RWPE1 (cell line): ENCODE data around the gene ALOX12.

Source experiments
- CTCF ChIA-PET: fragments of 350-600 bp; sonication (Branson Sonifier 250); formaldehyde crosslinking; extraction: SDS; loops from one replicate; lab custom pipeline; 2021; lab: Yijun Ruan, JAX
- POLR2A ChIA-PET: fragments of 400-600 bp; formaldehyde crosslinking; extraction: SDS; loops from one replicate; lab custom pipeline; 2020; ENCODE audit warnings: antibody characterized with exemption; ENCODE audit not compliant: low non-redundant PET; lab: Yijun Ruan, JAX
- DNase-seq: peaks from one replicate; pipeline ENCODE4 v3.0.0; 2012; ENCODE audit warnings: low spot score
- H3K27ac ChIP-seq: fragments of 450-650 bp; 2 replicates; pipeline ENCODE4 v1.5.1; 2017
- TF ChIP-seq, protein P1 (sequence below): fragments of 450-650 bp; conservative IDR thresholded peaks from 2 replicates; pipeline ENCODE4 v1.5.1; 2017; ENCODE audit warnings: low read depth, mild to moderate bottlenecking

The ALOX12 gene

DNA sequence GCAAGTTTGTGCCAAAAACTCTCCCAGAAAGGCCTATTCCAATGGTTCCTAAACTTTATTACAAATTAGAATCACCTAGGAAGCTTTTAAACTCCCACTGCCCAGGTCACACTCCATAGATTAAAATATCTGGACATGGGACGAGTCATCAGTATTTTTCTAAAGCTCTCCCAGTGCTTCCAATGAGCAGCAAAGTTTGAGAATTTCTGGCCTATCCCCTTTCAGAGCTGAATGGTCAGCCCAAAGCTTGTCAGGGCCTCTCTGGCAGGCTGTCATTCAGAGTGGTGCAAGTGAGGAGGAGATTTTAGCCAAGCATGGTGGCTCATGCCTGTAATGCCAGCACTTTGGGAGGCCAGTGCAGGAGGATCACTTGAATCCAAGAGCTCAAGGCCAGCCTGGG is 29.4 kb downstream of the ALOX12 start:
- peak overlapping the region; percentile 48; the same call in 1 of the 2 replicates for H3K27ac ChIP-seq
- ChIA-PET POLR2A (interaction anchor here (0.6 to 1.0 kb wide), 2 partner anchors 10 to 453 kb away, joined by 3 read pairs; partner anchors contain the start of gene SLC16A13), CTCF (interaction anchor here (0.6 to 1.1 kb wide), 4 partner anchors 111 to 243 kb away, joined by 3 to 5 read pairs (median 3); no protein-coding TSS in a partner anchor)
- DNase-seq: no peak
- TF ChIP-seq, protein P1, sequence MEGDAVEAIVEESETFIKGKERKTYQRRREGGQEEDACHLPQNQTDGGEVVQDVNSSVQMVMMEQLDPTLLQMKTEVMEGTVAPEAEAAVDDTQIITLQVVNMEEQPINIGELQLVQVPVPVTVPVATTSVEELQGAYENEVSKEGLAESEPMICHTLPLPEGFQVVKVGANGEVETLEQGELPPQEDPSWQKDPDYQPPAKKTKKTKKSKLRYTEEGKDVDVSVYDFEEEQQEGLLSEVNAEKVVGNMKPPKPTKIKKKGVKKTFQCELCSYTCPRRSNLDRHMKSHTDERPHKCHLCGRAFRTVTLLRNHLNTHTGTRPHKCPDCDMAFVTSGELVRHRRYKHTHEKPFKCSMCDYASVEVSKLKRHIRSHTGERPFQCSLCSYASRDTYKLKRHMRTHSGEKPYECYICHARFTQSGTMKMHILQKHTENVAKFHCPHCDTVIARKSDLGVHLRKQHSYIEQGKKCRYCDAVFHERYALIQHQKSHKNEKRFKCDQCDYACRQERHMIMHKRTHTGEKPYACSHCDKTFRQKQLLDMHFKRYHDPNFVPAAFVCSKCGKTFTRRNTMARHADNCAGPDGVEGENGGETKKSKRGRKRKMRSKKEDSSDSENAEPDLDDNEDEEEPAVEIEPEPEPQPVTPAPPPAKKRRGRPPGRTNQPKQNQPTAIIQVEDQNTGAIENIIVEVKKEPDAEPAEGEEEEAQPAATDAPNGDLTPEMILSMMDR: no peak

DNA sequence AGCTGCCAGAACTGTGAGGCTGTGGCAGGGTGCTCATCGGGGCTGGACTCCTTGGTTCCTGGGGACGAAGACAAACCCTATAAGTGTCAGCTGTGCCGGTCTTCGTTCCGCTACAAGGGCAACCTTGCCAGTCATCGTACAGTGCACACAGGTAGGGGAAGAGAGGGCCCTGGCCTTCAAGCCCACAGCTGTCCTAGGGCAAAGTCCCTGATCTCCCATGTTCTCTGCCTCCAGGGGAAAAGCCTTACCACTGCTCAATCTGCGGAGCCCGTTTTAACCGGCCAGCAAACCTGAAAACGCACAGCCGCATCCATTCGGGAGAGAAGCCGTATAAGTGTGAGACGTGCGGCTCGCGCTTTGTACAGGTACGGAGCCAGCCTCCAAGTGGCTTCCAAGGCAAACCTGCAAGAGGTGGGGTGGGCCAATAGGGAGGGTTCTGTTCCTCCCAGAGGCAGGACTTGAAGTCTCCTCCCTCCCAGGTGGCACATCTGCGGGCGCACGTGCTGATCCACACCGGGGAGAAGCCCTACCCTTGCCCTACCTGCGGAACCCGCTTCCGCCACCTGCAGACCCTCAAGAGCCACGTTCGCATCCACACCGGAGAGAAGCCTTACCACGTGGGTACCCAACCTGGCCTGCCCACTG is 30.7 kb downstream of the ALOX12 start:
- no peak overlapping the region for H3K27ac ChIP-seq
- no peak for DNase-seq
- TF ChIP-seq, protein P1: no peak
- CTCF ChIA-PET: no interaction called here
- POLR2A ChIA-PET: no interaction called here

DNA sequence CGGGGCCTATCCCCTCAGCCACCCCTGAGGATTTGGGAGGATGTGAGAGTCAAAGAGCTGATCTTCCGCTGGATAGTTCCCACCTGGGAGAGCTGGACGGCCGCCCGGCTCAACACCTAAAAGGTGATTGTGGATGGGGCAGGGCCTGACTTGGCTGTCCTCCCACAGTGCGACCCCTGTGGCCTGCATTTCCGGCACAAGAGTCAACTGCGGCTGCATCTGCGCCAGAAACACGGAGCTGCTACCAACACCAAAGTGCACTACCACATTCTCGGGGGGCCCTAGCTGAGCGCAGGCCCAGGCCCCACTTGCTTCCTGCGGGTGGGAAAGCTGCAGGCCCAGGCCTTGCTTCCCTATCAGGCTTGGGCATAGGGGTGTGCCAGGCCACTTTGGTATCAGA is 31.5 kb downstream of the ALOX12 start:
- POLR2A ChIA-PET: no interaction called here
- peak overlapping the region; percentile 18; the same call in 1 of the 2 replicates for H3K27ac ChIP-seq
- TF ChIP-seq, protein P1: no peak
- no peak for DNase-seq
- CTCF ChIA-PET: interaction anchor here (0.5 kb wide), 1 partner anchor 49 kb away, joined by 3 read pairs; no protein-coding TSS in a partner anchor

DNA sequence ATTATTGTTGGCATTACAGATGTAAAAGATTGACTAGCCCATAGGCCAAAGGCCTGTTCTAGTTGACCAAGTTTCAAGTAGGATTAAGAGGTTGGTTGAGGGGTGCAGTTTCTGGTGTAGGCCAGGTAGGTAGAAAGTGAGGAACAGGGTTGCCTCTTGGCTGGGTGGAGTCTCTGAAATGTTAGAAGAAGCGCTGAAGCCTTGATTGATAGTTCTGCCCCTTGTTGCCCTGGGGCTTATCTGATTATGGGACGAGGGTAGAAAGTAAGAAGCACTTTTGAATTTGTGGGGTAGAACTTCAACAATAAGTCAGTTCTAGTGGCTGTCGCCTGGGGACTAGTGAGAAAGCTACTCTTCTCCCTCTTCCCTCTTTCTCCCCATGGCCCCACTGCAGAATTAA is 33.2 kb downstream of the ALOX12 start:
- DNase-seq: no peak
- ChIA-PET CTCF (interaction anchor here (0.6 kb wide), 2 partner anchors 54 to 206 kb away, joined by 3 read pairs; no protein-coding TSS in a partner anchor), POLR2A (no interaction called here)
- TF ChIP-seq, protein P1: no peak
- H3K27ac ChIP-seq: no peak overlapping the region

DNA sequence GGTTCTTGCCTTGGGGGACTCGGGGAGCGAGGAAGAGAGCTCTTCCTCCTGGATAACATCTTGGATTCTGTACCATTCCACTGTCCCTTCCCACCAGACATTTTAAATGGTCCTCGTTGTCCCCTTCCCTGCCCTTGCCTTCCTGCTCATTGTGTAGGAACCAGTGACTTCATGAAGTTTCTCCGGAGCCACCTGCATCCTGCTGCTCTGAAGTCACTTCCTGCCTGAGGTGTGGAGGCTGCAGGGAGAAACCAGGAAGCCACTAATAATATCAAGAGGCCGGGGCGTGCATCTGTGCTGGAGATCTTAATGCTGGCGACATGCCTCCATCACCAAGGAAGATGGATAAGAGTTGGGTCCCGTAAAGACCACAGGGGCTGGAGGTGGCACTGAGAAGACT is 33.8 kb downstream of the ALOX12 start:
- CTCF ChIA-PET: no interaction called here
- TF ChIP-seq, protein P1: no peak
- H3K27ac ChIP-seq: no peak overlapping the region
- DNase-seq: no peak
- POLR2A ChIA-PET: no interaction called here

DNA sequence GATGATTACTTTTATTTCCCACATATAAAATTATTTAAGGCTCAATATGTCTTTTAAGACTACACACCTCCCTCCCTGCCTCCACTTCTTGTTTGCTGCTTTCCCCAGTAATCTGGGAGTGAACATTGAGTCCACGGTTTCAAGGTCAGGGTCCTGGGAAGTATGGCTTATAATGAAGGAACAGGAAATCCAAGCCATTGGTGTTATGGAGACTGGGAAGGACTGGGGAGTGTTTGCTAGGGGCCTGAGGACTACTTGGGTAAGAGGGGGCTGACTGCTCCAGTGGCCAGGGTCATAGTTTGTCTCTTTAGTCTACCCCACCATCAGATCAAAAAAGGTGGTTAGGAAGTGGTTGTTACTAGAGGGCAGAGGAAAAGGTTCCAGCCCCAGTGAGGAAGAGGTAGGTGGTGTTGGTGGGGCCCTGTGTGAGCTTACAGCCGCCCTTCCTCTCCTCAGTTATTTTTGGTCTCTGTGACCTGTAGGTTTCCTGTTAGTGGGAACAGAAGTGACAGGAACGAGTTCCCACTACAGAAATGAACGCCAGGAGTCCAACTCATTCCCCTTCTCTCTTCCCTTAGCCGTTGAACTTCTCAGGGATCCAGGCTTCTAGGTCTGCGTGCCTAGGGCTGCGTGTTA is 39.2 kb downstream of the ALOX12 start:
- H3K27ac ChIP-seq: peak overlapping the region; percentile 90
- POLR2A ChIA-PET: interaction anchor here (1.0 to 1.2 kb wide), 3 partner anchors 10 to 108 kb away, joined by 3 to 4 read pairs (median 3); no protein-coding TSS in a partner anchor
- TF ChIP-seq, protein P1: no peak
- CTCF ChIA-PET: interaction anchor here (0.6 to 1.6 kb wide), 5 partner anchors 11 to 1031 kb away, joined by 3 to 6 read pairs (median 4); no protein-coding TSS in a partner anchor
- no peak for DNase-seq
